ENCODE results near the gene GNB3. TPM values are rescaled to one million over a fixed set of nuclear protein-coding genes. Genes with fewer than 3 reads are reported as not detected.

GNB3 gene
- total RNA-seq, 1 experiment from 2014 or later = 1.4 TPM

DNA sequence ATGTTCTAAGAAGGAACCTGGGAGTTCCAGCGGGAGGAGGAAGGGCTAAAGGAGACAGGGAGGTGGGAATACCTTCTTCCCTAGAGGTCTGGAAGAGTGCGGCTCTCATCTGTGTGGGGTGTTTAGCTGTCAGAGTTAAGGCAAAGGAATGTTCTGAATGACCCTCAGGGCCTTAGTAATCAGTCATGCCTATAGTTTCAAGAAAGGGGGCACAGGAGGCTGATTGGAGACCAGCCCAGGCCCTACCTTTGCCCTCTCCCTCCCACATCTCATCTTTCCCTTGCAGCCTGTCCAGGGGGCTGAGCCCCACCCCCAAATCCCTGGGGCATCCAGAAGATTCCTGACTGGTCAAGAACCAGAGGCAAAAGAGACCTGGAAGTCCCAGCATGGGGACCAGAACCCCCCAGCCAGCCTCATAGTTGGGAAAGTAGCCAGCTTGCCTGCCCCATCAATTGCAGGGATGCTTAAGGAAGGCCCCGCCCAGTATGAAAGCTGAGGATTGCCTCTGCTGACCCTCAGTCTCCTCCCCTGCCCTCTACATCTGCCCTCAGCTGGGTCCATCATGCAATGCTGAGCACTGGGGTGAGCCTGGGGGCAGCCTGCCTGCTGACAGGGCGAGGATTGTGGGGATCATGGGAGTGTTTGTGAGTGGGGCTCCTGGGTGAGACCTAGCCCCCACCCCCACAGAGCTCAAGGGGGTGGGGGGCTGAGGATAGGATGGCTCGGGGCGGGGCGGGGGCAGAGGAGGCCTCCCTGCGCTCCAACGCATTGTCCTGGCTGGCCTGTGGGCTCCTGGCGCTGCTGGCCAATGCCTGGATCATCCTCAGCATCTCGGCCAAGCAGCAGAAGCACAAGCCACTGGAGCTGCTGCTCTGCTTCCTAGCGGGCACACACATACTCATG, 17.3 kb upstream of the GNB3 start:
- DNase-seq (ENCODE audit: low read depth) = peak; percentile 3

DNA sequence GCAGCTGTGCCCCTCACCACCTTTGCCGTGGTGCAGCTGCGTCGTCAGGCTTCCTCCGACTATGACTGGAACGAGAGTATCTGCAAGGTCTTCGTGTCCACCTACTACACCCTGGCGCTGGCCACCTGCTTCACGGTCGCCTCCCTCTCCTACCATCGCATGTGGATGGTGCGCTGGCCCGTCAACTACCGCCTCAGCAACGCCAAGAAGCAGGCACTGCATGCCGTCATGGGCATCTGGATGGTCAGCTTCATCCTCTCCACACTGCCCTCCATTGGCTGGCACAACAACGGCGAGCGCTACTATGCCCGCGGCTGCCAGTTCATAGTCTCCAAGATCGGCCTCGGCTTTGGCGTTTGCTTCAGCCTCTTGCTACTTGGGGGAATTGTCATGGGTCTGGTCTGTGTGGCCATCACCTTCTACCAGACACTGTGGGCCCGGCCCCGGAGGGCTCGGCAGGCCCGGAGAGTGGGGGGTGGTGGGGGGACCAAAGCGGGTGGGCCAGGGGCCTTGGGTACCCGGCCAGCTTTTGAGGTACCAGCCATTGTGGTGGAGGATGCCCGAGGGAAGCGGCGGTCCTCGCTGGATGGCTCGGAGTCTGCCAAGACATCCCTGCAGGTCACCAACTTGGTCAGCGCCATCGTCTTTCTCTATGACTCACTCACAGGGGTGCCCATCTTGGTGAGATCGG, 16.5 kb upstream of the GNB3 start:
- DNase-seq (ENCODE audit: low read depth) = peak; percentile 7

GRCh38 chr12:6824901-6825381, 15.8 kb upstream of the GNB3 start:
- peak; percentile 44 for DNase-seq (ENCODE audit: low read depth)

- peak; percentile 86 for DNase-seq (ENCODE audit: low read depth)
These were observed 15.2 kb upstream of the GNB3 start for GRCh38 chr12:6825398-6826124.

- DNase-seq (ENCODE audit: low read depth) = no peak
These were observed 14.5 kb upstream of the GNB3 start for GRCh38 chr12:6826125-6826733.

- no peak for DNase-seq (ENCODE audit: low read depth)
These were observed 13.8 kb upstream of the GNB3 start for GRCh38 chr12:6826734-6827436.

GRCh38 chr12:6827437-6827911, 13.3 kb upstream of the GNB3 start:
- DNase-seq (ENCODE audit: low read depth) = peak; percentile 92

- peak; percentile 79 for DNase-seq (ENCODE audit: low read depth)
These were observed 12.5 kb upstream of the GNB3 start, which contains the start of gene P3H3 for GRCh38 chr12:6827982-6828780. Gene P3H3, plus strand, starts transcription at chr12:6828407. Its CDS starts 34 bp downstream, at chr12:6828441.

- DNase-seq (ENCODE audit: low read depth) = peak; percentile 67
These were observed 11.8 kb upstream of the GNB3 start for GRCh38 chr12:6828781-6829535.

DNA sequence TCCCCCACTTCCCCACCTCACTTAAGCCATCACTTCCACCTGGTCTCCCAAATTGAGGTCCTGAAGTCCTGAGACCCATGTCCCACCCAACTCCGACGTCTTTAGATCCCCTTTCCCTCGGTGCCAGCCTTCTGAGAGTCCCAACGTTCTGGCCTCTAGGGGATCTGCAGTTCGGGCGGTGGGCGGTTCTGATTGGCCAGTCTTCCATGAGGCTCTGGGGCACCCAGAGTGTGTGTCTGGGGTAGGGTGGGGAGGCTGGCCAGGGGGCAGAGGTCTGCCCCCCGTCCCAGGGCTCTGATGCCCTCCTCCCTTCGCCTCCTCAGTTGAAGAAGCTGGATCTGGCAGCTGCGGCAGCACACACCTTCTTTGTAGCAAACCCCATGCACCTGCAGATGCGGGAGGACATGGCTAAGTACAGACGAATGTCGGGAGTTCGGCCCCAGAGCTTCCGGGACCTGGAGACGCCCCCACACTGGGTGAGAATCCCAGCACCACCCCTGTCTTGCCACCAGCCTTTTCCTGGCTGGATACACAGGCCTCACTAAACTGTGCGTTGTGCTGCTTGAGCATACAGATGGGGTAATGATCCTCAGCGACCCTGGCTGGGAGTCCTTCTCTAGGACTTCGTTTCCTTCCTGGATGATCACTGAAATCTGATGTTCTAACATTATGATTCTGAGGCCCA, 11.0 kb upstream of the GNB3 start:
- DNase-seq (ENCODE audit: low read depth) = peak; percentile 58

- no peak for DNase-seq (ENCODE audit: low read depth)
These were observed 10.3 kb upstream of the GNB3 start for GRCh38 chr12:6830286-6830890.

GRCh38 chr12:6830999-6831398, 9.7 kb upstream of the GNB3 start:
- no peak for DNase-seq (ENCODE audit: low read depth)

- no peak for DNase-seq (ENCODE audit: low read depth)
These were observed 9.2 kb upstream of the GNB3 start for GRCh38 chr12:6831450-6831995.

DNA sequence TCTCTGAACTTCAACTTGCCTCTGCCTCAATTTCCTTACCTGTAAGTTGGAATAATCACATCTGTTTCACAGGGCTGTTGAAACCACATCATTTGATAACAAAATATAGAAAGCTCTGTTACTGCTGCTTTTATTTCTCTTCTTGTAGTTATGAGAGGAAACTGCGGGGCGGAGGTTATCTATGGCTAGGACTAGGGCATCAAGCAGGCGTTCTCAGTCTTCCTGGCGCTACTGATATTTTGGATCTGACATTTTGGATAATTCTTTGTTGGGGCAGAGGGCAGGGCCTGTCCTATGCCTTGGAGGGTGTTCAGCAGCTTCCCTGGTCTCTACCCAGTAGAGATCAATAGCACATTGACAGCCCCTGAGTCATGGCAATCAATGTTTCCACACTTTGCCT, 8.6 kb upstream of the GNB3 start:
- DNase-seq (ENCODE audit: low read depth) = no peak

- DNase-seq (ENCODE audit: low read depth) = no peak
These were observed 7.4 kb upstream of the GNB3 start for GRCh38 chr12:6833189-6833890.

GRCh38 chr12:6834254-6834653, 6.5 kb upstream of the GNB3 start:
- no peak for DNase-seq (ENCODE audit: low read depth)

DNA sequence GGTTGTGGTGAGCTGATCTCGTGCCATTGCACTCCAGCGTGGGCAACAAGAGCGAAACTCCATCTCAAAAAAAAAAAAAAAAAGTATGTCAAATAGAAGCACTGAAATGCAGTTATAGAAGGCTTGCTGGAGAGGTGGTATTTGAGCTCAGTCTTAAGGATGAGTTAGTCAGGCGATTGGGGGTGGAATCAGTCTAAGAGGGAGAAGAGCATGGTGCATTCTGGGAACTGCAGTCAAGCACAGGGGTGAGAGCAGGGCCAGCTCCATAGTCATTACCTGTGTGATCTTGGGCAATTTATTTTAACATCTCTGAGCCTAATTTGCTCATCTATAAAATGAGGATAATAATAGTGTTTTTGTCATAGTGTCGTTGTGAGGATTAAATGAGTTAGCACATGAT, 5.9 kb upstream of the GNB3 start:
- DNase-seq (ENCODE audit: low read depth) = no peak
